Measurements from ENCODE around the gene TRIM9. TPM values are rescaled to one million over a fixed set of nuclear protein-coding genes. Genes with fewer than 3 reads are reported as not detected.

TRIM9 gene
- total RNA-seq, 3 donors from 2014 or later: 0.72 to 8.7 (median 3.9) TPM

DNA sequence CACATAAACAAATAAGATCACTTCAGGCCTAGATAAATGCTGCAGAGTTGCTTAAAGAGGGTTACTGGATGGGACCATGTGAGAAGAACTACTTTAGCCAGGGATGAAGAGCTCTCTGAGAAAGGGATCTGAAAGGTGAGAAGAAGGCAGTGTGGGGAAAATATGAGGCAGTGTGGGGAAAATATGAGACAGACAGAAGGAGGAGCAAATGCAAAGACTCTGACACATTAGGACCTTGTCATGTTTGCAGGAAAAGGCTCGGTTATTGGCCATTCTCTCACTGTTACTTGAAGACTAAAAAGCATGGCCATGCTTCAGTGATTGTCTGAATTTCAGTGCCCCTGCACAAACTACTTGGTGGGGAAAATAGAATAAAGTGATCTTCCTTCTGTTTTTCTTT lies 22.7 kb upstream of the TRIM9 start:
- Histone ChIP-seq H3K9me3 (no peaks in the 10 kb centered on the region), H3K4me1 (ENCODE audit: low read depth) (no peaks in the 10 kb centered on the region), H3K4me3 (no peak overlapping the region), H3K36me3 (ENCODE audit: low read depth) (no peaks in the 10 kb centered on the region)
- ATAC-seq (no peak), DNase-seq (no peak)
- TF ChIP-seq, protein P1, sequence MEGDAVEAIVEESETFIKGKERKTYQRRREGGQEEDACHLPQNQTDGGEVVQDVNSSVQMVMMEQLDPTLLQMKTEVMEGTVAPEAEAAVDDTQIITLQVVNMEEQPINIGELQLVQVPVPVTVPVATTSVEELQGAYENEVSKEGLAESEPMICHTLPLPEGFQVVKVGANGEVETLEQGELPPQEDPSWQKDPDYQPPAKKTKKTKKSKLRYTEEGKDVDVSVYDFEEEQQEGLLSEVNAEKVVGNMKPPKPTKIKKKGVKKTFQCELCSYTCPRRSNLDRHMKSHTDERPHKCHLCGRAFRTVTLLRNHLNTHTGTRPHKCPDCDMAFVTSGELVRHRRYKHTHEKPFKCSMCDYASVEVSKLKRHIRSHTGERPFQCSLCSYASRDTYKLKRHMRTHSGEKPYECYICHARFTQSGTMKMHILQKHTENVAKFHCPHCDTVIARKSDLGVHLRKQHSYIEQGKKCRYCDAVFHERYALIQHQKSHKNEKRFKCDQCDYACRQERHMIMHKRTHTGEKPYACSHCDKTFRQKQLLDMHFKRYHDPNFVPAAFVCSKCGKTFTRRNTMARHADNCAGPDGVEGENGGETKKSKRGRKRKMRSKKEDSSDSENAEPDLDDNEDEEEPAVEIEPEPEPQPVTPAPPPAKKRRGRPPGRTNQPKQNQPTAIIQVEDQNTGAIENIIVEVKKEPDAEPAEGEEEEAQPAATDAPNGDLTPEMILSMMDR (IDR thresholded peaks at IDR 0.05): no peak
- intact Hi-C loops (cut with DNase I, micrococcal nuclease): no loop called here

DNA sequence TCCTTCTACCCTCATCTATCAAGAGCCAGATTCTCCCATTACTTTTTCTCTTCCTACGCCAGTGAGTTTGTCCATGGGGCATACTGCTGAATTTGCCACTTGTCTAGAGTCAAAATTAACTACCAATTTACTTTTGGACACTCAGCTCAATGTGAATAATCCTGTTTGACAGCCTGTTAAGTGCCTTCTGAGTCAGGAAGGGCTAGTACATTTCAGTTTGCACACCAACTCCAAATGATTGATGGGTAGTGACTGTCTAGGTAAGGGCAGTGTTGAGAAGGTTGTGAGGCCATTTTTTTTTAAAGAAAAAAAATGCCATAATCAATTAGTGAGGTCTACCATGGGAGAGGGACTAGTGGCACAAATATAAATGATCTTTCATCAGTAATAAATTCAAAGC lies 21.8 kb upstream of the TRIM9 start:
- no peak overlapping the region for H3K4me3 ChIP-seq
- ATAC-seq (no peak), DNase-seq (no peak)
- intact Hi-C loops (cut with DNase I, micrococcal nuclease): no loop called here
- no peaks in the 10 kb centered on the region for H3K9me3 ChIP-seq
- TF ChIP-seq, protein P1 (IDR thresholded peaks at IDR 0.05): no peak
- no peaks in the 10 kb centered on the region for H3K36me3 ChIP-seq (ENCODE audit: low read depth)
- H3K4me1 ChIP-seq (ENCODE audit: low read depth): no peaks in the 10 kb centered on the region

DNA sequence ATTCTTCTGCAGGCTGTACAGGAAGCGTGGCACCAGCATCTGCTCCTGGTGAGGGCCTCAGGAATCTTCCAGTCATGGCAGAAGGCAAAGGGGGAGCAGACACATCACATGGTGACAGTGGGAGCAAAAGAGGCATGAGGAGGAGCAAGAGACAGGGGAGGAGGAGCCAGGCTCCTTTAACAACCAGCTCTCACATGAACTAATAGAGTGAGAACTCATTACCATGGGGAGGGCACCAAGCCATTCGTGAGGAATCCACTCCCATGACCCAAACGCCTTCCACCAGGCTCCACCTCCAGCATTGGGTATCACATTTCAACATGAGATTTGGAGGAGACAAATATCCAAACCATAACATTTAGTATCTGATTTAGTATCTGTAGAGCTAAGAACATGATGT lies 14.7 kb upstream of the TRIM9 start:
- DNase-seq (no peak), ATAC-seq (no peak)
- no peaks in the 10 kb centered on the region for H3K9me3 ChIP-seq
- no peaks in the 10 kb centered on the region for H3K36me3 ChIP-seq (ENCODE audit: low read depth)
- intact Hi-C loops (cut with DNase I, micrococcal nuclease): no loop called here
- TF ChIP-seq, protein P1 (IDR thresholded peaks at IDR 0.05): no peak
- H3K4me3 ChIP-seq: no peak overlapping the region
- no peaks in the 10 kb centered on the region for H3K4me1 ChIP-seq (ENCODE audit: low read depth)

DNA sequence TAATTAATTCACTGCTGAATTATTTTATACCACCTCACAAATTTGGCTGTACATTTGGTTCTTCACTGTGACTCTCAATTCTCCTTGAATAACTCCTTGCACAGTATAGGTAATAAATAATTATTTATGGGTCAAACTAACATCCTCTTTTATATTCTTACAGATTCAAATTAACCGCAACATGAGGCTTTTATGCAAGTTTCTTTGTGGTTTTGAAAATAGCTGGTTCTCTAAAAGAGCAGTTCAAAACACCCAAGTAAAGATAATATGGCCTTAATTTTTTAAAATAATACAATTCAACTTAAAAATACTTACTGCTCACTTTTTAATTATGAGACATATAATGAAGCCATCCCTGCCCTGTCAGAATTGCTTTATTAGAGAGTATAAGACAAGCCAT lies 12.9 kb upstream of the TRIM9 start:
- TF ChIP-seq, protein P1 (IDR thresholded peaks at IDR 0.05): no peak
- DNase-seq (no peak), ATAC-seq (no peak)
- H3K4me1 ChIP-seq (ENCODE audit: low read depth): no peaks in the 10 kb centered on the region
- intact Hi-C loops (cut with DNase I, micrococcal nuclease): no loop called here
- no peaks in the 10 kb centered on the region for H3K9me3 ChIP-seq
- H3K36me3 ChIP-seq (ENCODE audit: low read depth): no peaks in the 10 kb centered on the region
- H3K4me3 ChIP-seq: no peak overlapping the region

DNA sequence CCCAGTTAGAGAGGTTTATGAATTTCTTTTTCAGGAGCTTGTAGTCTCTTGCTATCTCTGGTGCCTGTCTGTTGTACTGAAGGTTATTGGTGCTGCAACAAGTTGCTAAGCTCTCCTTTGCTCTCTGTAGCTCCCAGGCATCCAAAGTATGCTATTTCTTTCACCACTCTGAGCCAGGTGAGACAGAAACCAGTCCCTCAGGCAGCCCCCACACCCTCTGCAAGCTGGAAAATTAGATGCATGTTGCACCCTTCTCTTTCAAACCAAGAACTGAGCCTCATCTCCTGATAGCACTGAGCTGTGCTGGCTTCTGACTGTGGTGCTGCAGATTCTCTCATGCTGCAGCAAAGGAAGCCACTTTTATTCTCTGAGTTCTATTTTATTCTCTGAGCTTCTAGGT lies 9.6 kb upstream of the TRIM9 start:
- Histone ChIP-seq H3K4me3 (no peak overlapping the region), H3K9me3 (no peaks in the 10 kb centered on the region), H3K36me3 (ENCODE audit: low read depth) (no peaks in the 10 kb centered on the region), H3K4me1 (ENCODE audit: low read depth) (no peaks in the 10 kb centered on the region)
- no peak for ATAC-seq
- no peak for DNase-seq
- TF ChIP-seq, protein P1 (IDR thresholded peaks at IDR 0.05): no peak
- intact Hi-C loops (cut with DNase I, micrococcal nuclease): no loop called here

DNA sequence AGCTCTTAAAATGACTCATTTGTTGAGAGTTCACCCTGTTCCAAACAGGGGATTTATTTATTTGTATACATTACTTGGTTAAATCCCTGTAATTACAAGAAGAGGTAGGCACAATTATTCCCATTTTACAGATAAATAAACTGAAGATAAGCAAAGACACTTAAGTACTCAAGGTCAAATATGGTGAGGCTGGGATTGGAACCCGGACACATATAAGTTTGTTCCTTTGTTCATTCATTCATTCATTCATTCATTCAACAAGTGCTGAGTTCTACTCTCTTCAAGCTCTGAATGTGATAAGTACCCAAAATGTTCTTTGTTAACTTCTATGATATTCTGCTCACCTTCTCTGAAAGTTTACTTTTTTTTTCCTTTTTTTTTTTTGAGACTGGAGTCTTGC lies 2.4 kb upstream of the TRIM9 start:
- DNase-seq: no peak
- Histone ChIP-seq H3K4me1 (ENCODE audit: low read depth) (peaks cover 17% of the 10 kb centered on the region), H3K9me3 (no peaks in the 10 kb centered on the region), H3K4me3 (no peak overlapping the region), H3K36me3 (ENCODE audit: low read depth) (no peaks in the 10 kb centered on the region)
- no peak for ATAC-seq
- TF ChIP-seq, protein P1 (IDR thresholded peaks at IDR 0.05): no peak
- intact Hi-C loops (cut with DNase I, micrococcal nuclease): loop anchor here (10.0 kb wide), 2 partner anchors 98 to 118 kb away; no protein-coding TSS in a partner anchor

Measured in mucosa of descending colon (tissue), 3 donors.